IMR-90 (cell line): ENCODE data around the gene LEPROT. TPM values are rescaled to one million over a fixed set of nuclear protein-coding genes. Genes with fewer than 3 reads are reported as not detected.

Source experiments
- ATAC-seq: fragments of 200-7000 bp; cut with Tn5 transposase; 2 replicates; pipeline ENCODE4 v1.9.1; 2020; ENCODE audit warnings: low read depth, mild to moderate bottlenecking, moderate library complexity
- BruUV-seq: library from RNA; stranded (reverse); fragments of 400-500 nt; replicated peaks from 2 replicates; lab custom pipeline; 2021; lab: Mats Ljungman, UMichigan
- CTCF ChIA-PET: fragments of 300-600 bp; formaldehyde crosslinking; extraction: SDS; loops from one replicate; lab custom pipeline; 2021; ENCODE audit warnings: antibody characterized with exemption; lab: Yijun Ruan, JAX
- POLR2A ChIA-PET: fragments of 300-600 bp; sonication (Branson Sonifier 250); formaldehyde crosslinking; loops from one replicate; lab custom pipeline; 2022; ENCODE audit warnings: antibody characterized with exemption; ENCODE audit not compliant: unreplicated experiment; lab: Charles Lee
- DNase-seq: peaks from one replicate; pipeline ENCODE4 v3.0.0; 2013
- H2AFZ ChIP-seq: replicated peaks from 2 replicates; pipeline ENCODE3; 2013; ENCODE audit warnings: low read length, mild to moderate bottlenecking; ENCODE audit not compliant: poor library complexity
- H2AK5ac ChIP-seq: 2 replicates; pipeline ENCODE4 v1.6.1; 2013; ENCODE audit warnings: low read depth, low read length, inconsistent platforms
- H2AK9ac ChIP-seq: replicated peaks from 2 replicates; pipeline ENCODE3; 2013; ENCODE audit warnings: mild to moderate bottlenecking, low read depth, low read length, moderate library complexity; ENCODE audit not compliant: poor library complexity
- H2BK120ac ChIP-seq: 2 replicates; pipeline ENCODE4 v1.6.1; 2013; ENCODE audit warnings: low read depth, low read length, inconsistent platforms
- H2BK15ac ChIP-seq: 3 replicates; pipeline ENCODE4 v1.6.1; 2013; ENCODE audit warnings: low read depth, low read length, inconsistent platforms
- H2BK20ac ChIP-seq: 2 replicates; pipeline ENCODE4 v1.6.1; 2013; ENCODE audit warnings: low read depth, mild to moderate bottlenecking, inconsistent platforms, low read length, moderate library complexity
- H2BK5ac ChIP-seq: 2 replicates; pipeline ENCODE4 v1.6.1; 2013; ENCODE audit warnings: mild to moderate bottlenecking, low read depth, low read length, inconsistent platforms; ENCODE audit not compliant: poor library complexity, severe bottlenecking
- H3K14ac ChIP-seq: replicated peaks from 2 replicates; pipeline ENCODE4 v1.6.1; 2013; ENCODE audit warnings: low read depth, low read length, inconsistent platforms
- H3K18ac ChIP-seq: 2 replicates; pipeline ENCODE4 v1.6.1; 2013; ENCODE audit warnings: low read depth, low read length, control low read depth
- H3K23ac ChIP-seq: 2 replicates; pipeline ENCODE4 v1.6.1; 2013; ENCODE audit warnings: low read depth, low read length, inconsistent platforms
- H3K27ac ChIP-seq: 2 replicates; pipeline ENCODE4 v1.5.1; 2013; ENCODE audit warnings: mild to moderate bottlenecking, control low read depth, low read length; ENCODE audit not compliant: insufficient read depth
- H3K27me3 ChIP-seq: 2 replicates; pipeline ENCODE4 v1.6.1; 2013; ENCODE audit warnings: low read length; ENCODE audit not compliant: control insufficient read depth, insufficient read depth
- H3K36me3 ChIP-seq: 2 replicates; pipeline ENCODE4 v1.6.1; 2013; ENCODE audit warnings: low read length, mixed read lengths; ENCODE audit not compliant: control insufficient read depth, insufficient read depth
- H3K4ac ChIP-seq: 2 replicates; pipeline ENCODE4 v1.6.1; 2013; ENCODE audit warnings: low read depth, low read length, inconsistent platforms
- H3K4me1 ChIP-seq: 2 replicates; pipeline ENCODE4 v1.6.1; 2013; ENCODE audit warnings: low read length, mixed read lengths; ENCODE audit not compliant: control insufficient read depth, insufficient read depth
- H3K4me2 ChIP-seq: 2 replicates; pipeline ENCODE4 v1.6.1; 2013; ENCODE audit warnings: low read depth, mild to moderate bottlenecking, control low read depth, low read length, moderate library complexity
- H3K4me3 ChIP-seq: 2 replicates; pipeline ENCODE4 v1.5.1; 2013; ENCODE audit warnings: low read depth, mild to moderate bottlenecking, control low read depth, low read length, moderate library complexity; ENCODE audit not compliant: insufficient read depth
- H3K56ac ChIP-seq: 2 replicates; pipeline ENCODE4 v1.6.1; 2013; ENCODE audit warnings: low read length, inconsistent platforms; ENCODE audit not compliant: insufficient read depth; ENCODE audit errors: extremely low read depth
- H3K79me1 ChIP-seq, 2 experiments: 2 replicates each; pipeline ENCODE4 v1.6.1; 2013; ENCODE audit warnings: low read length in 2 of 2, inconsistent platforms in 1 of 2, low read depth in 1 of 2
- H3K9ac ChIP-seq: 2 replicates; pipeline ENCODE4 v1.6.1; 2013; ENCODE audit warnings: low read depth, low read length, control low read depth
- H3K9me1 ChIP-seq: 2 replicates; pipeline ENCODE4 v1.6.1; 2013; ENCODE audit warnings: low read length, inconsistent platforms; ENCODE audit not compliant: insufficient read depth
- H3K9me3 ChIP-seq: 2 replicates; pipeline ENCODE4 v1.6.1; 2013; ENCODE audit warnings: low read length; ENCODE audit not compliant: control insufficient read depth, insufficient read depth
- H4K20me1 ChIP-seq: 2 replicates; pipeline ENCODE4 v1.6.1; 2013; ENCODE audit warnings: low read length, inconsistent platforms; ENCODE audit not compliant: insufficient read depth
- H4K5ac ChIP-seq: 2 replicates; pipeline ENCODE4 v1.6.1; 2013; ENCODE audit warnings: mild to moderate bottlenecking, low read depth, low read length, control low read depth
- H4K8ac ChIP-seq, 2 experiments: 2 replicates each; pipeline ENCODE4 v1.6.1; 2013; ENCODE audit warnings: low read depth in 2 of 2, low read length in 2 of 2, control low read depth in 1 of 2, inconsistent platforms in 1 of 2
- H4K91ac ChIP-seq: 2 replicates; pipeline ENCODE4 v1.6.1; 2013; ENCODE audit warnings: low read depth, low read length, inconsistent platforms; ENCODE audit not compliant: insufficient read depth
- CTCF ChIP-seq: conservative IDR thresholded peaks from 2 replicates; pipeline ENCODE4 v1.5.1; 2012; ENCODE audit warnings: mild to moderate bottlenecking, low read depth, low read length, improper control_type of control experiment
- FOS ChIP-seq: fragments of 150-350 bp; IDR thresholded peaks from 2 replicates; pipeline ENCODE4 v1.6.1; 2016; ENCODE audit warnings: low read depth, low read length
- MXI1 ChIP-seq: IDR thresholded peaks from 2 replicates; pipeline ENCODE4 v1.6.1; 2012; ENCODE audit warnings: low read depth, mild to moderate bottlenecking, low read length, moderate library complexity, borderline replicate concordance
- POLR2A ChIP-seq: IDR thresholded peaks from 2 replicates; pipeline ENCODE4 v1.6.1; 2012; ENCODE audit warnings: mild to moderate bottlenecking, low read depth, low read length
- RAD21 ChIP-seq: IDR thresholded peaks from 2 replicates; pipeline ENCODE4 v1.6.1; 2012; ENCODE audit warnings: low read length, improper control_type of control experiment
- RFX5 ChIP-seq: IDR thresholded peaks from 2 replicates; pipeline ENCODE4 v1.8.0; 2012; ENCODE audit warnings: low read depth, mild to moderate bottlenecking, low read length, moderate library complexity
- SMC3 ChIP-seq: fragments of 150-350 bp; IDR thresholded peaks from 2 replicates; pipeline ENCODE4 v1.6.1; 2016; ENCODE audit warnings: low read depth, mild to moderate bottlenecking, antibody characterized with exemption, low read length, moderate library complexity
- USF2 ChIP-seq: fragments of 150-350 bp; IDR thresholded peaks from 2 replicates; pipeline ENCODE4 v1.6.1; 2017; ENCODE audit warnings: mild to moderate bottlenecking, antibody characterized with exemption, low read length, low read depth
- WGBS, 2 experiments: methylation state at CpG; one replicate each; pipeline versions ENCODE4 v1.1.5 to v1.1.7; 2013; ENCODE audit warnings: missing lambda C conversion rate in 2 of 2; ENCODE audit not compliant: insufficient read length in 1 of 2; ENCODE audit errors: extremely low coverage in 2 of 2; 5-methylcytosine and 5-hydroxymethylcytosine counted together
- dilution Hi-C: fragments of 300-500 bp; cut with HindIII; formaldehyde crosslinking; loops from one replicate; pipeline ENCODE4 v1.14.3; 2018; ENCODE audit warnings: low sequenced_read_pairs; ENCODE audit not compliant: unreplicated experiment
- in situ Hi-C: fragments of 300-500 bp; cut with MboI; formaldehyde crosslinking; loops from 3 replicates; pipeline ENCODE4 v1.14.3; 2019; ENCODE audit warnings: low sequenced_read_pairs, inconsistent platforms, mixed read lengths
- intact Hi-C: fragments of 100-400 bp; cut with micrococcal nuclease; formaldehyde crosslinking; loops from 2 replicates; pipeline ENCODE4 v1.10.0; 2022
- polyA plus RNA-seq, 3 experiments: library from polyadenylated mRNA; depleted of rRNA; stranded (reverse); fragments of >200 nt; gene quantifications; 2 replicates each; pipeline ENCODE4 v1.2.3, GENCODE V29; 2012; ENCODE audit warnings: low replicate concordance in 1 of 3
- total RNA-seq: library from RNA; depleted of rRNA; stranded (reverse); fragments of >200 nt; gene quantifications from 2 replicates; pipeline ENCODE4 v1.2.3, GENCODE V29; 2012

Gene LEPROT
- total and polyA plus RNA-seq, 2 of the 4 experiments (the other 2 are of a cell fraction) = 21.0 to 40.2 TPM

DNA sequence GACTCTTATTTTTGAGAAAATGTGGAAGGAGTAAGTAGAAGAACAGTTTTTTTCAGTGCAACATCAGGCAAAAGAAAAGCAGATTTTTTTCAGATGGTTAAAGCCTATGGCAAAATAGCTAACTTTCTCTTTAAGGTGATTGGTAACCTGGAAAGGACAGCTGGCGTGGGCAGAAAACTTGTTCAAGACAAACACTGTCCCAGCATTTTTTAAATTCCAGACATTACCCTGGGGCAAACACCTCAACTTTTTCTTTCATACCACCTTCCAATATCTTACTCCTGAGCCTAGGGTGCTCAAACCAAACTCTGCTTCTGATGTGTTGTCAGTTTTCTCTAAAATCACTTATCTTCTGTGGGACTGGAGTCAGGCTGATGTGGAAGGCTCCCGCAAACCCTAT is 2.7 kb upstream of the LEPROT start:
- H4K8ac ChIP-seq = no peak overlapping the region
- BruUV-seq = no TSS peak
- no peak overlapping the region for H3K4me3 ChIP-seq
- no peak overlapping the region for H3K14ac ChIP-seq
- H4K20me1 ChIP-seq = no peaks in the 10 kb centered on the region; the same call in 1 of the 2 replicates
- no peak overlapping the region for H2BK15ac ChIP-seq
- H3K27ac ChIP-seq = no peak overlapping the region
- DNase-seq = no peak
- ChIA-PET CTCF (no interaction called here), POLR2A (no interaction called here)
- H3K9me3 ChIP-seq = no peaks in the 10 kb centered on the region
- peaks cover 7 to 8% of the 10 kb centered on the region in 2 experiments; a peak in 3 of 4 replicates for H3K79me1 ChIP-seq
- H2AK5ac ChIP-seq = no peak overlapping the region
- H2AFZ ChIP-seq = no peak overlapping the region
- no peak overlapping the region for H3K9ac ChIP-seq
- H4K5ac ChIP-seq = no peak overlapping the region
- no peak for ATAC-seq
- H2AK9ac ChIP-seq = no peak overlapping the region
- intact Hi-C loops (no loop called here), dilution Hi-C loops (no loop called here), in situ Hi-C loops (no loop called here)
- H3K23ac ChIP-seq = no peak overlapping the region
- H3K4me1 ChIP-seq = peaks cover 9% of the 10 kb centered on the region
- no peak overlapping the region for H3K56ac ChIP-seq
- no peak overlapping the region for H2BK20ac ChIP-seq
- H3K27me3 ChIP-seq = no peaks in the 10 kb centered on the region
- H2BK120ac ChIP-seq = no peak overlapping the region
- no peak overlapping the region for H4K91ac ChIP-seq
- no peak overlapping the region for H3K18ac ChIP-seq
- no peak overlapping the region for H2BK5ac ChIP-seq
- TF ChIP-seq CTCF (no peak), MXI1 (no peak), RFX5 (no peak), USF2 (no peak), POLR2A (no peak), FOS (no peak), RAD21 (no peak), SMC3 (no peak)
- no peaks in the 10 kb centered on the region for H3K36me3 ChIP-seq
- no peak overlapping the region for H3K4ac ChIP-seq
- H3K9me1 ChIP-seq = peaks cover 7% of the 10 kb centered on the region; the same call in 1 of the 2 replicates
- no CpG with 5 or more reads among the region's 2 CpGs for WGBS, 2 experiments
- no peak overlapping the region for H3K4me2 ChIP-seq
